ENCODE data around the gene CD52. TPM values are rescaled to one million over a fixed set of nuclear protein-coding genes. Genes with fewer than 3 reads are reported as not detected.
"Not testable (repeated sequence)": the region's sequence is repeated elsewhere in the genome, so short reads cannot be mapped to it uniquely, and the experiment has no call there.

The CD52 gene
- total RNA-seq, 1 donor from 2014 or later: not detected

DNA sequence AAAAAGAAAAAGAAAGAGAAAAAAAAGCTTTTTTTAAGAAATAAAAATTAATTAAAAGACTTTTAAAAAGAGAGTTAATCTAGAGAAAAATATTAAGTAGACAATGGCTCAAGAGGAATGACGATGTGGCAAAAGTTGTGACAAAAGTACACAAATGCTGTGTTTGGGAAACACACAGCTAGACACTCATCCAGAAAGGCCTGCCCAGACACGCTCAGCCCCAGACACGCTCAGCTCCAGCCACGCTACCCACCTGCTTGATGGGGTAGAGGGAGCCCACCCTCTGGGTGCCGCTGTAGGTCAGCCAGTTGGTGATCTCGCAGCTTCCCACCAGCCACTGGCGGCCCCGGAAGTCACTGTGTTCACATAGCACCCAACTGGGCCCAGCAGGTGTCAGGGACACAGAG, 10.2 kb downstream of the CD52 start:
- DNase-seq (ENCODE audit: low read depth): no peak

DNA sequence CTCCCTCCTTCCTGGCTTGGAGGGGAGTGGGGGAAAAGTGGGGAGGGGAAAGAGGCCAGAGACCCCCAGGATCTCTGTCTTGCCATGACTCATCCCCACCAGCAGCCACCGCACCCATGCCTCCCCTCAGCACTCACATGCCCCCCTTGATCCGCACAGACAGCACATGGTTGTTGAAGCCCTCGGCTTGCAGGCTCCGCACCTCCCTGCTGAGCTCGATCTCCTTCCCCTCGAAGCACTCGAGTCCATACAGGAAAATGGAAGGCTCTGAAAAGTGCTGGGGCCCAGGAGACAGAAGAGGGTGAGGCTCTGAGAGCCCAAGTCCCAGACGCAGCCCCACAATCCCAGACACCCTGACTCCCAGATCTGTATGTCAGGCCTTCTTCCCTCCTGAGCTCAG, 10.8 kb downstream of the CD52 start:
- no peak for DNase-seq (ENCODE audit: low read depth)

DNA sequence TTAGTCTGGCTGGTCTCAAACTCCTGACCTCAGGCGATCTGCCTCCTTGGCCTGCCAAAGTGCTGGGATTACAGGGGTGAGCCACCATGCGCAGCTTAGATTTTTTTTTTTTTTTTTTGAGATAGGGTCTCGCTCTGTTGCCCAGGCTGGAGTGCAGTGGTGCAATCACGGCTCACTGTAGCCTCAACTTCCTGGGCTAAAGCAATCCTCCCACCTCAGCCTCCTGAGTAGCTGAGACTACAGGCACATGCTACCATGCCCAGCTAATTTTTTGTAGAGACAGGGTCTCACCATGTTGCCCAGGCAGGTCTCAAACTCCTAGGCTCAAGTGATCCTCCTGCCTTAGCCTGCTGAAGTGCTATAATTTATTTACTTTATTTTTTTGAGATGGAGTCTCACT, 11.6 kb downstream of the CD52 start:
- not testable (repeated sequence) for DNase-seq (ENCODE audit: low read depth)

GRCh38 chr1:26330276-26330675, 12.5 kb downstream of the CD52 start:
- DNase-seq (ENCODE audit: low read depth): no peak

- not testable (repeated sequence) for DNase-seq (ENCODE audit: low read depth)
These were observed 15.6 kb downstream of the CD52 start for GRCh38 chr1:26333312-26333711.

GRCh38 chr1:26335774-26336476, 18.2 kb downstream of the CD52 start:
- no peak for DNase-seq (ENCODE audit: low read depth)

- DNase-seq (ENCODE audit: low read depth): no peak
These were observed 18.9 kb downstream of the CD52 start for GRCh38 chr1:26336477-26337205.

DNA sequence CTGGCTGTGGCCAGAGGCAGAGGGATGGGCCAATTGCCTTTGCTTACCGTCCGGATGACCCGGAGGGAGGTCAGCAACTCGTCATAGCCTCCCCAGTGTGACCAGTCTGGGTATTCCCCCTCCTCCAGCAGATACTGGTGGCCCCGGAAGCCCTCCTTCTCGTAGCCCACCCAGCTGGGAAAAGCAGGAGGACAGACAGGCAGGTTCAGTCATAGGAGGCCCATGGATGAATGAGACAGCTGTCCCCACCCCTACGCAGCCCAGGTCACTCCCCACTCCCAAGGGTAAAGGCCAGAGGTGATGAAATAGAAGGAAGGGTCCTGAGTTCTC, 19.4 kb downstream of the CD52 start:
- DNase-seq (ENCODE audit: low read depth): no peak

- DNase-seq (ENCODE audit: low read depth): no peak
These were observed 19.9 kb downstream of the CD52 start for GRCh38 chr1:26337625-26338024.

DNA sequence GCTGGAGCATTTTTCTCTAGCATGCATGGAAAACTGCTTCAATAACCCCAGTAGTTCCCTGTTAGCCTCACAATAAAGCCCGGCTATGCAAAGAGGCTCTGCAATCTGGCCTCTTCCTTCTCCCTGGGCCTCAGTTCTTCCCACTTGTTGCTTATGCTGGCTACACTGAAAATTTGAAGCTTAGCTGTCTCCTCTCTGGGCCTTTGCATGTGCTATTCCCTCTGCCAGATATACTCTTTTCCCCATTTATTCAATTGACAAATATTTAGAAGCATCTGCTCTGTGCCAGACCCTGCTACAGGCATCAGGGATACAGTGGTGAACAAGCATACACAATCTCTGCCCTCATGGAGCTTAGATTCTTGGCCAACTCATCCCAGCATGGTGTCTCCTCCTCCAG, 20.9 kb downstream of the CD52 start:
- no peak for DNase-seq (ENCODE audit: low read depth)

DNA sequence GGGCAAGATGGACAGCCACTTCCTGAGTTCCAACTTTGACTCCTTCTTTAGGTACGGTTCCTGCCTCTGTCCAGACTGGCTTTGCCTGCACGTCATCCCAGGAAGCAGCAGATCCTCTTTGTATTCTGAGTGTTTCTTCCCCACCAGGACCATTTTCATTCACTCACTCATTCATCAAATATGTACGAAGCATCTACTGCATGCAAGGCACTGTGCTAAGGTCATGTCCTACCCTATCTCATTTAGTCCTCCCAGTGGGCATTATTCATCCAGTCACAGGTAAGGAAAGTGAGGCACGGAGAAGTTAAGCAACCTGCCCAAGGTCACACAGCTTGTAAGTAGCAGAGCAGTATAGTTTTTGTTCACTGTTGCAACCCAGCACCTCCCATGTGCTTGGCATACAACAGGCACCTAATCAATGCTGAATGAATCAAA, 22.3 kb downstream of the CD52 start:
- no peak for DNase-seq (ENCODE audit: low read depth)

DNA sequence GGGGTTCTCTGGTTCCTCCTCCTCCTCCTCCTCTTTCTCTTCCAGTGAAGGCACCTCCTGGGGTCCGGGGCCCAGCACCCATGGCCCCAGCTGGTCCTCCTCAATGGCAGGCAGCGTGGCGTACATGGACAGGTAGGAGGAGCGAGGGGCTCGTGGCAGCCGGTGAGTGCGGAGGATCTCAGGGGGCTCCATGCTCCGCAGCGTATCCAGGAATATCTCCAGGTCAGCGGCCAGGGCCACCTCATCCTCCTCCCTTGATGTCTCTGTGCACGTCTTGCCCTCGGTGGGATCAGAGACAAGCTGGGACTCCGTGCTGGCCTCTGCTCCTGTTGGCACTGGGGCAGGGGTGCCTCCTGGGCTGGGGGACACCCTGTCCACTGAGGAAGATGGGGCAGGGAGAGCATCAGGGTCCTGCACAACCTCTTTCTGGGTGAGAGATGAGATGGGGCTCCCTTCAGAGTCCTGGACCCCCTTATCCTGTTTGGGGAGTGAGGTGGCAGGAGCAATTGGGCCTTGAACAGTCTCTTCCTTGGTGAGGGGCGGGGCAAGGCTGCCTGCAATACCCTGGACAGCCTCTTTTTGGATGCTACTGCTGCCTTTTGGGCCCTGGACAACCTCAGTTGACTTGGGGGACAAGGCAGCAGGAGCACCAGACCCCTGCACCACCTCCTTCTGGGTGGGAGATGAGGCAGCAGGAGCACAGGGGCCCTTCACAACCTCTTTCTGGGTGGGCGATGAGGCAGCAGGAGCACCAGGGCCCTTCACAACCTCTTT, 26.6 kb downstream of the CD52 start:
- no peak for DNase-seq (ENCODE audit: low read depth)

DNA sequence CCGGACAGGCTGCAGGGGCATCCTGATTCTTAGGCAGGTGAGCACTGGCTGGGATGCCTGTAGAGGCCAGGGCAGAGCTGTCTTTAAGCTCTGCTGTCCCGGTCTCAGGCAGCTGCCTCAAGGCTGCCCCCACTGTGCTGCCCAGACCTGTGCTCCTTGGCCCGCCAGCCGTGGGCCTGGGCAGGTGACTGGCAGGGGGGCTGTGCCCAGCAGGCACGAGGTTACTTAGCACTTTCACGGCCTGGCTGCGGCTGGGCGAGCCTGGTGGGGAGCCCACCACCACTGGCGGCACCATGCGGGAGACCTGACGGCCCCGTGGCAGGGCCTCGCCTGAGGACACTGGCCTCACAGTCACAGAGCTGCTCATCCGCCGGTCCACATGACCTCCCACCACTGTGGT, 28.0 kb downstream of the CD52 start:
- DNase-seq (ENCODE audit: low read depth): no peak

DNA sequence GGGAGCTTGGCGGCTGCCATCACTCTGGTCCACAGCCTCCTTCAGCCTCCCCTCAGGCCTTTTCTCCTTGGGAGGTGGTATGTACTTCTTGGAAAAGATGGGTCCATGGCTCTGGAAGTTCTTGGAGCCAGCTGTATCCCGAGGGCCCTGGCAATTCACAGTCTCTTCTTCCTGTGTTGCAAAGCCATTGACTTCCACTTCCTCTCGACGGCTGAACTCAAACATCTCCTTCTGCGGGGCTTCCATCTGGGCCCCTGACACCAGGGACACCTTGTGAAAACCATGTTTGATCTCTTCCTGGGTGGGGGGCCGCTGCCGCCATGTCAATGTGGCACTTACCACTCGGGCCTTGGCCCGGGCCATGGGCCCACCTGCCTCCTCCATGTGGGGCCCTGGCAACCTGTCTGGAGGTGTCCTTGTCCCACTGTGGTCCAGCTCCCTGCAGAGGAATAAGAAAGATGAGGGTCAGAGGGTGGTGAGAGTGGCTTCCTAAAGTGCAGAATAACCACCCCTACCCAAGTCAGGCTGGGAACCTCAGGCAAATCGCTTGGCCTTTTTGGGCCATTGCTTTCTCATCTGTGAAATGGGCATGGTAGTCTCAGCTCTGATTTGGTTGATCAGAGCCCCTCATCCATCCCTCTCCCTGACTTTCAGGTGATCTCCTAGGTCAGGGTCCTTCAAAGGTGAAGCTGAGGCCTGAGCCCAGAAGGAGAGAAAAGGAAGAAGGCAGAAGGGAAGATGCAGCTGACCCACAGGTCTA, 28.7 kb downstream of the CD52 start:
- no peak for DNase-seq (ENCODE audit: low read depth)

DNA sequence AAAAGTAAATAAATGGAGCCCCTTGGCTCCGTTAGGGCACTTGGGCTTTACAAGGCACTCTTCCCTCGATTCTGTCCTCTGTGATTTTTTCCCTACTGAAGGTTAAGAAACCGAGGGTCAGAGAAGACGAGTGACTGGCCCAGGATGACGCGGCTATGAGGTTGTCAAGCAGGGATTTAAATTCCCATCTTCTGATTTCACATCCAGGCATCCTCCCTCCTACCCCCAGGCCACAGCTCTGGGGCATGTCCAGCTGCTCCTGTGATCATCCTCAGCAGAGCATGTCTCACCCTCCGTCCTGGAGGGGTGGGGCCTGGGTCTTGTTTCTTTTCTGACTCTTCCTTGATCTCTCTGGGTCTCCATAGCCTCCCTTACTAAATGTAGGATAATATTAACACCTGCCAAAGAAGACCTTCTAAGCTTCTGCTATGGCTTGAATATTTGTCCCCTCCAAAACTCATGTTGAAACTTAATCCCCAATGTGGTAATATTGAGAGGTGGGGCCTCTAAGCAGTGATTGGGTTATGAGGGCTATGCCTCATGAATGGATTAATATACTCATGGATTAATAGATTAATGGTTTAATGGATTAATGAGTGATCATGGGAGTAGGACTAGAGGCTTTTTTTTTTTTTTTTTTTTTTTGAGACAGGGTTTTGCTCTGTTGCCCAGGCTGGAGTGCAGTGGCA, 31.6 kb downstream of the CD52 start:
- DNase-seq (ENCODE audit: low read depth): peak; percentile 85

- DNase-seq (ENCODE audit: low read depth): no peak
These were observed 32.1 kb downstream of the CD52 start for GRCh38 chr1:26349877-26350244.

DNA sequence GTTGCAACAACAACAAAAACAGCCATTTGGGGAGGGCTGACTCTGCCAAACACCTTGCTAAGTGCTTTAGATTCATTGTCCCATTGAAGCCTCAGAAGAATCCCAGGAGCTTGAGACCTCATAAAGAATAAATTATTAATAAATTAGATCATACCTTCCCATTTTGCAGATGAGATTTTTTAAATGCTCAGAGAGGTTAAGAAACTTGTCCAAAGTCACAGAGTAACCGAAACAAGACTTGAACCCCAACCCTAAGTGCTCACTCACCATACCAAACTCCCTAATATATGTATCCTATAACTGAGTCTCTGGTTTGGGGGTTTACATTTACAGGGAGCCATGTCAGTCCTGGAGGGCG, 32.6 kb downstream of the CD52 start:
- DNase-seq (ENCODE audit: low read depth): no peak

DNA sequence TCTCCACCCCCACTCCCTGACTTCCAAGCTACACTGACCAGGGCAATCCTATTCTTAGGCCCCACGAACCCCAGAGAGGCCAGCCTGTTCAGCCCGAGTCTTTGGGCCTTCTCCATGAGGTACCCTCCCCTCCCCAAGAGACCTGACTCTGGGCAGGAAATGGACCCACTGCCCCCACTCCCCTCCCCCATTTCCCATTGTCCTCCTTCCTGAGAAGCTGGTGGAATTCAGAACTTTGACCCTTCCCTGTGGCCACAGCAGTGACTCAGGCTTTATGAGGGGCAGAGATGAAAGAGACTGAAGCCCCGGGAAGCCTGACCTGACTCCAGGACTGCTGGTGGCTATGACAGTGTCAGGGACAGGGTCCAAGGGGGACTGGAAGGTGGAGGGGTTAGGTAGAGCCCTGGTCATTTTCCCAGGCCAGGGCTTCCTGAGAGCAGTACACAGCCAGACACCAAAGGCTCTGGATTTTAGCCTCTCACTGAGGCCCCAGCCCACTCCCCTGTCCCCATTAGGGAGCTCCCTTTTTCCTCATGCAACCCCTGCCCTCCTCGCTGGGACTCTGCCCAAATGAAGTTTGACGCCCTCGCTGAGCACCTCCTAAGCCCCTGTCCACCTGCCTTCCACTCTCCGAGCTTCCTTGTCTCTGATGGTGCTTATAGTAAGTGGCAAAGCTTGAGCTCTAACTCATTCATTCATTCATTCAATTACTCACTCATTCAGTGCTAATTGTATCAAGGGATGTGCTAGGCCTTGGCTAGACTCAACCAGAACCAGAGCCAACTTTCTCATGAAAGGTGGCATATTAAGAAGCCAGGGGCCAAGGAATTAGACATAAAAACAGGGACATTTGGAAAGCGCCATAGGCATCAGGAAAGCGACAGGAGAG, 33.2 kb downstream of the CD52 start:
- DNase-seq (ENCODE audit: low read depth): peak; percentile 22

- peak; percentile 51 for DNase-seq (ENCODE audit: low read depth)
These were observed 34.0 kb downstream of the CD52 start for GRCh38 chr1:26351590-26352337.
